Endothelial cell of umbilical vein (primary cell): ENCODE results near the gene LMTK3. TPM values are rescaled to one million over a fixed set of nuclear protein-coding genes. Genes with fewer than 3 reads are reported as not detected.

Experiments
- BruUV-seq: library from RNA; stranded (reverse); fragments of 400-500 nt; replicated peaks from 2 replicates; lab custom pipeline; 2021; lab: Mats Ljungman, UMichigan
- CTCF ChIA-PET: fragments of 300-600, 350-600 bp; sonication (Branson Sonifier 250); formaldehyde crosslinking; loops from one replicate; lab custom pipeline; 2021; ENCODE audit warnings: antibody characterized with exemption, inconsistent platforms; lab: Charles Lee
- POLR2A ChIA-PET: fragments of 300-600, 350-600 bp; sonication (Branson Sonifier 250); formaldehyde crosslinking; loops from one replicate; lab custom pipeline; 2021; ENCODE audit warnings: antibody characterized with exemption, inconsistent platforms; lab: Charles Lee
- DNase-seq: peaks from one replicate; pipeline ENCODE4 v3.0.0-alpha.2; 2011; ENCODE audit warnings: low read depth, low spot score
- FAIRE-seq: peaks from 2 replicates; lab custom pipeline; 2011; peaks lifted over from hg19 to GRCh38; lab: Jason Lieb, UNC
- H2AFZ ChIP-seq: 2 replicates; pipeline ENCODE4 v1.6.0; 2012; ENCODE audit warnings: low read depth, low read length, control low read depth, inconsistent platforms
- H3K27ac ChIP-seq: 2 replicates; pipeline ENCODE4 v1.5.1; 2011; ENCODE audit warnings: low read depth, mild to moderate bottlenecking, control low read depth, low read length, moderate library complexity; ENCODE audit not compliant: insufficient read depth
- H3K27me3 ChIP-seq, 2 experiments: 2 replicates each; pipeline versions ENCODE4 v1.6.0 to v1.6.1; 2011; ENCODE audit warnings: low read length in 2 of 2, mixed read lengths in 1 of 2; ENCODE audit not compliant: control insufficient read depth in 2 of 2, insufficient read depth in 2 of 2
- H3K36me3 ChIP-seq, 2 experiments: 2 replicates in 1 of 2; 3 replicates in 1 of 2; pipeline ENCODE4 v1.5.1; 2011; ENCODE audit warnings: low read length in 2 of 2, mild to moderate bottlenecking in 1 of 2, moderate library complexity in 1 of 2; ENCODE audit not compliant: control insufficient read depth in 2 of 2, insufficient read depth in 2 of 2; ENCODE audit errors: extremely low read depth in 1 of 2
- H3K4me1 ChIP-seq: 3 replicates; pipeline ENCODE4 v1.5.1; 2011; ENCODE audit warnings: mild to moderate bottlenecking, low read length; ENCODE audit not compliant: control insufficient read depth, insufficient read depth; ENCODE audit errors: extremely low read depth
- H3K4me2 ChIP-seq: 2 replicates; pipeline ENCODE4 v1.6.1; 2011; ENCODE audit warnings: low read length, control low read depth, mixed read lengths; ENCODE audit not compliant: insufficient read depth
- H3K4me3 ChIP-seq, 3 experiments: fragments of 200-600 bp in 1 of 3; sonication (generic), shearing (Covaris generic) in 1 of 3; replicated peaks in 1 of 3; 2 replicates each; pipeline ENCODE4 v1.5.1; 2011 to 2016; ENCODE audit warnings: control low read depth in 3 of 3, low read length in 3 of 3, mild to moderate bottlenecking in 2 of 3, inconsistent platforms in 1 of 3, low read depth in 1 of 3, moderate library complexity in 1 of 3; ENCODE audit not compliant: insufficient read depth in 1 of 3
- H3K79me2 ChIP-seq: 2 replicates; pipeline ENCODE4 v1.6.0; 2012; ENCODE audit warnings: low read length, inconsistent platforms; ENCODE audit not compliant: control insufficient read depth, insufficient read depth
- H3K9ac ChIP-seq: replicated peaks from 2 replicates; pipeline ENCODE3; 2011; ENCODE audit warnings: low read length, control low read depth; ENCODE audit not compliant: insufficient read depth; ENCODE audit errors: extremely low read depth
- H3K9me1 ChIP-seq: replicated peaks from 3 replicates; pipeline ENCODE4 v1.6.0; 2011; ENCODE audit warnings: mild to moderate bottlenecking, low read length; ENCODE audit not compliant: control insufficient read depth, insufficient read depth; ENCODE audit errors: extremely low read depth
- H3K9me3 ChIP-seq: replicated peaks from 2 replicates; pipeline ENCODE4 v1.5.1; 2012; ENCODE audit warnings: low read length, inconsistent platforms; ENCODE audit not compliant: control insufficient read depth, insufficient read depth
- H4K20me1 ChIP-seq: replicated peaks from 2 replicates; pipeline ENCODE3; 2011; ENCODE audit warnings: mild to moderate bottlenecking, low read length; ENCODE audit not compliant: control insufficient read depth, insufficient read depth; ENCODE audit errors: extremely low read depth
- CTCF ChIP-seq, 2 donors: IDR thresholded peaks; 1 replicate in 1 of 2; 2 replicates in 1 of 2; pipeline ENCODE4 v1.5.1; 2011; ENCODE audit warnings: low read length in 2 of 2, mild to moderate bottlenecking in 2 of 2, moderate library complexity in 2 of 2, control low read depth in 1 of 2, inconsistent platforms in 1 of 2, low read depth in 1 of 2; ENCODE audit not compliant: insufficient read depth in 1 of 2; ENCODE audit errors: extremely low read depth in 1 of 2
- EZH2 ChIP-seq: IDR thresholded peaks from 2 replicates; pipeline ENCODE4 v1.6.1; 2012; ENCODE audit warnings: borderline replicate concordance, low read depth, mild to moderate bottlenecking, moderate library complexity, low read length, inconsistent platforms; ENCODE audit not compliant: severe bottlenecking
- FOS ChIP-seq: IDR thresholded peaks from 2 replicates; pipeline ENCODE4 v1.6.1; 2011; ENCODE audit warnings: mild to moderate bottlenecking, low read length, moderate library complexity, borderline replicate concordance; ENCODE audit not compliant: insufficient read depth
- GATA2 ChIP-seq: IDR thresholded peaks from 2 replicates; pipeline ENCODE4 v1.7.0; 2011; ENCODE audit warnings: low read depth, mild to moderate bottlenecking, moderate library complexity, mixed read lengths, low read length; ENCODE audit not compliant: insufficient read length, insufficient read depth
- JUN ChIP-seq: IDR thresholded peaks from 2 replicates; pipeline ENCODE4 v1.6.1; 2011; ENCODE audit warnings: borderline replicate concordance, low read depth; ENCODE audit not compliant: insufficient read length, insufficient read depth
- MAX ChIP-seq: IDR thresholded peaks from 2 replicates; pipeline ENCODE4 v1.6.1; 2011; ENCODE audit not compliant: insufficient read depth, insufficient read length
- MYC ChIP-seq: IDR thresholded peaks from one replicate; pipeline ENCODE4 v1.6.1; 2011; ENCODE audit warnings: mild to moderate bottlenecking, low read depth, low read length
- POLR2A ChIP-seq: IDR thresholded peaks from 2 replicates; pipeline ENCODE4 v1.6.1; 2012; ENCODE audit warnings: low read depth, mild to moderate bottlenecking, control low read depth, low read length
- POLR2AphosphoS5 ChIP-seq: IDR thresholded peaks from 2 replicates; pipeline ENCODE4 v1.6.1; 2012; ENCODE audit warnings: low read depth, mild to moderate bottlenecking, control low read depth, low read length, moderate library complexity; ENCODE audit not compliant: insufficient read depth
- dilution Hi-C: fragments of 300-500 bp; cut with MboI; formaldehyde crosslinking; loops from one replicate; pipeline ENCODE4 v1.15.0; 2019; ENCODE audit warnings: low sequenced_read_pairs; ENCODE audit not compliant: extremely low pct_ligation_motif_present
- intact Hi-C: fragments of 100-400 bp; cut with micrococcal nuclease; formaldehyde crosslinking; loops from one replicate; pipeline ENCODE4 v1.10.0; 2022
- polyA plus RNA-seq, 4 experiments: library from polyadenylated mRNA; depleted of rRNA in 3 of 4; stranded (reverse) in 3 of 4; unstranded in 1 of 4; fragments of >200 nt; gene quantifications; 2 replicates each; pipeline versions ENCODE4 v1.2.1 to v1.2.3, GENCODE V29; 2011 to 2012; ENCODE audit warnings: missing spikeins in 1 of 4
- total RNA-seq: library from RNA; stranded (reverse); gene quantifications from 2 replicates; pipeline ENCODE4 v1.2.3, GENCODE V29; 2021

The LMTK3 gene
- total and polyA plus RNA-seq, 2 donors (not counting 3 experiments of a cell fraction or from before 2014, with no cell fraction given), result 0.11 to 0.14 TPM

- H3K36me3 ChIP-seq, result no peaks in the 10 kb centered on the region
- POLR2A ChIA-PET, result no interaction called here
- no peaks in the 10 kb centered on the region for H3K9me3 ChIP-seq
- no peak overlapping the region for H2AFZ ChIP-seq
- H3K9me1 ChIP-seq, result no peaks in the 10 kb centered on the region
- CTCF ChIA-PET, result interaction anchor here (1.9 kb wide), 1 partner anchor 35 kb away, joined by 4 read pairs; no protein-coding TSS in a partner anchor
- H3K79me2 ChIP-seq, result no peaks in the 10 kb centered on the region
- FAIRE-seq (no peak), DNase-seq (no peak)
- no peak overlapping the region for H3K9ac ChIP-seq
- H3K27me3 ChIP-seq, result no peaks in the 10 kb centered on the region
- dilution Hi-C loops, result no loop called here
- H3K4me1 ChIP-seq, result peaks cover 5% of the 10 kb centered on the region
- intact Hi-C loops, result no loop called here
- no peak overlapping the region for H3K4me2 ChIP-seq
- TF ChIP-seq FOS (no peak), CTCF (IDR thresholded peaks at IDR 0.05; ENCODE audit: extremely low read depth in 1 of 2, insufficient read depth in 1 of 2, low read depth in 1 of 2, low read length in 2 of 2) (no peak)
- H3K4me3 ChIP-seq, result no peak overlapping the region
- no peak overlapping the region for H3K27ac ChIP-seq
- H4K20me1 ChIP-seq, result no peaks in the 10 kb centered on the region
- no TSS peak for BruUV-seq
Observed at GRCh38 chr19:48549380-48549779, 37.7 kb upstream of the LMTK3 start.

- FAIRE-seq (no peak), DNase-seq (no peak)
- H3K9me3 ChIP-seq, result no peaks in the 10 kb centered on the region
- no peak overlapping the region for H3K4me2 ChIP-seq
- no peaks in the 10 kb centered on the region for H4K20me1 ChIP-seq
- no peaks in the 10 kb centered on the region for H3K79me2 ChIP-seq
- H3K9me1 ChIP-seq, result no peaks in the 10 kb centered on the region
- dilution Hi-C loops (no loop called here), intact Hi-C loops (no loop called here)
- no peak overlapping the region for H3K4me3 ChIP-seq
- H3K9ac ChIP-seq, result no peak overlapping the region
- H3K36me3 ChIP-seq, result no peaks in the 10 kb centered on the region
- TF ChIP-seq POLR2AphosphoS5 (no peak), MYC (no peak), CTCF (IDR thresholded peaks at IDR 0.05; ENCODE audit: extremely low read depth in 1 of 2, insufficient read depth in 1 of 2, low read depth in 1 of 2, low read length in 2 of 2) (no peak), MAX (no peak), EZH2 (no peak), FOS (no peak), POLR2A (no peak), JUN (no peak), GATA2 (no peak)
- BruUV-seq, result no TSS peak
- no peak overlapping the region for H2AFZ ChIP-seq
- CTCF ChIA-PET, result no interaction called here
- H3K4me1 ChIP-seq, result peaks cover 3% of the 10 kb centered on the region
- H3K27ac ChIP-seq, result no peak overlapping the region
- H3K27me3 ChIP-seq, result no peaks in the 10 kb centered on the region
- POLR2A ChIA-PET, result no interaction called here
Observed at GRCh38 chr19:48548253-48548911, 36.7 kb upstream of the LMTK3 start.
